ENCODE data around the gene ZBTB16. TPM values are rescaled to one million over a fixed set of nuclear protein-coding genes. Genes with fewer than 3 reads are reported as not detected.
A peak's percentile ranks its signal among the peaks of the same experiment; 100 is the strongest.

The ZBTB16 gene
- total and polyA plus RNA-seq, 8 donors, result 7.9 to 318 (median 55.3) TPM

DNA sequence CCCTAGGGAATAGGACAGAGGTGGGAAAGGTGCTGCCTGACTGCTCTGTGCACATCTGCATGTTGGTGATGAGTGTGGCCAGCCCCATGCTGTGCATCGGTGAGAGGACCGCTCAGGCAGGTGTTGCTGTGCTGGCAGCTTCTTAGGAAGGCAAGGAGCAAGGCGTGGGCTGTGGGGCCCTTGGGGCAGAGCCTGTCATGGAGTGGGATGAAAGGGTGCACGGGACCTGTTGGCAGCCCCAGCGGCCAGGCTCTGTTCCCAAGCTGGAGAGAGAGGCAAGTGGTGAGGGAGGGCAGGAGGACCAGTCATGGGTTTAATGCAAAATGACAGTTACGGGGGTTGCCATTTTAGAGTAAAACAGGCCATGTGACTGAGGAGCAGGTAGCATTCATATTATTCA, 78.3 kb downstream of the ZBTB16 start:
- no peak for DNase-seq
- Histone ChIP-seq H3K4me1 (peaks cover 74 to 100% (median 89%) of the 10 kb centered on the region in 4 donors), H3K27me3 (no peaks in the 10 kb centered on the region), H3K4me3 (no peak overlapping the region), H3K36me3 (peaks cover 8 to 29% (median 20%) of the 10 kb centered on the region in 4 donors), H3K27ac (peak overlapping the region in 3 of 5 donors; percentile 56 to 99 (median 95)), H3K9me3 (no peaks in the 10 kb centered on the region)
- TF ChIP-seq, protein P1, sequence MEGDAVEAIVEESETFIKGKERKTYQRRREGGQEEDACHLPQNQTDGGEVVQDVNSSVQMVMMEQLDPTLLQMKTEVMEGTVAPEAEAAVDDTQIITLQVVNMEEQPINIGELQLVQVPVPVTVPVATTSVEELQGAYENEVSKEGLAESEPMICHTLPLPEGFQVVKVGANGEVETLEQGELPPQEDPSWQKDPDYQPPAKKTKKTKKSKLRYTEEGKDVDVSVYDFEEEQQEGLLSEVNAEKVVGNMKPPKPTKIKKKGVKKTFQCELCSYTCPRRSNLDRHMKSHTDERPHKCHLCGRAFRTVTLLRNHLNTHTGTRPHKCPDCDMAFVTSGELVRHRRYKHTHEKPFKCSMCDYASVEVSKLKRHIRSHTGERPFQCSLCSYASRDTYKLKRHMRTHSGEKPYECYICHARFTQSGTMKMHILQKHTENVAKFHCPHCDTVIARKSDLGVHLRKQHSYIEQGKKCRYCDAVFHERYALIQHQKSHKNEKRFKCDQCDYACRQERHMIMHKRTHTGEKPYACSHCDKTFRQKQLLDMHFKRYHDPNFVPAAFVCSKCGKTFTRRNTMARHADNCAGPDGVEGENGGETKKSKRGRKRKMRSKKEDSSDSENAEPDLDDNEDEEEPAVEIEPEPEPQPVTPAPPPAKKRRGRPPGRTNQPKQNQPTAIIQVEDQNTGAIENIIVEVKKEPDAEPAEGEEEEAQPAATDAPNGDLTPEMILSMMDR (IDR thresholded peaks at IDR 0.05), result no peak
- no peak for TF ChIP-seq POLR2AphosphoS5 (IDR thresholded peaks at IDR 0.05)
- no peak for TF ChIP-seq EP300 (IDR thresholded peaks at IDR 0.05)
- TF ChIP-seq POLR2A (IDR thresholded peaks at IDR 0.05), result no peak
- intact Hi-C loops (cut with DNase I; ENCODE audit: low total_unique reads), result loop anchor here (10.0 kb wide), 1 partner anchor 53 kb away; no protein-coding TSS in a partner anchor
- 91 to 96% (median 94%) methylated on average over 6 of the region's 6 CpGs for WGBS, 5 donors

- DNase-seq, result no peak
- intact Hi-C loops (cut with DNase I; ENCODE audit: low total_unique reads), result loop anchor here (10.0 kb wide), 1 partner anchor 54 kb away; no protein-coding TSS in a partner anchor
- H3K36me3 ChIP-seq, result peaks cover 8 to 29% (median 24%) of the 10 kb centered on the region in 4 donors
- H3K4me1 ChIP-seq, result peaks cover 74 to 100% (median 87%) of the 10 kb centered on the region in 4 donors
- TF ChIP-seq, protein P1 (IDR thresholded peaks at IDR 0.05), result no peak
- TF ChIP-seq EP300 (IDR thresholded peaks at IDR 0.05) (no peak), POLR2AphosphoS5 (IDR thresholded peaks at IDR 0.05) (no peak), POLR2A (IDR thresholded peaks at IDR 0.05) (no peak)
- WGBS, 5 donors, result 91 to 100% (median 95%) methylated on average over 4 of the region's 4 CpGs
- H3K4me3 ChIP-seq, result peak overlapping the region in 1 of 4 donors; percentile 10
- H3K9me3 ChIP-seq, result no peaks in the 10 kb centered on the region
- no peaks in the 10 kb centered on the region for H3K27me3 ChIP-seq
- H3K27ac ChIP-seq, result peak overlapping the region in 4 of 5 donors; percentile 27 to 99 (median 83)
Observed at GRCh38 chr11:114138411-114138810, 78.9 kb downstream of the ZBTB16 start.

GRCh38 chr11:114140826-114141225, 81.3 kb downstream of the ZBTB16 start:
- TF ChIP-seq EP300 (IDR thresholded peaks at IDR 0.05), result no peak
- TF ChIP-seq POLR2AphosphoS5 (IDR thresholded peaks at IDR 0.05), result no peak
- TF ChIP-seq POLR2A (IDR thresholded peaks at IDR 0.05), result no peak
- TF ChIP-seq, protein P1 (IDR thresholded peaks at IDR 0.05), result no peak
- Histone ChIP-seq H3K27me3 (no peaks in the 10 kb centered on the region), H3K4me3 (no peak overlapping the region), H3K27ac (peak overlapping the region in 4 of 5 donors; percentile 68 to 99 (median 83)), H3K36me3 (peaks cover 8 to 29% (median 25%) of the 10 kb centered on the region in 4 donors), H3K9me3 (no peaks in the 10 kb centered on the region), H3K4me1 (peaks cover 72 to 100% (median 89%) of the 10 kb centered on the region in 4 donors)
- intact Hi-C loops (cut with DNase I; ENCODE audit: low total_unique reads), result no loop called here
- WGBS, 5 donors, result 85 to 98% (median 95%) methylated on average over 13 of the region's 13 CpGs
- DNase-seq, result no peak

GRCh38 chr11:114141863-114142580, 82.5 kb downstream of the ZBTB16 start:
- intact Hi-C loops (cut with DNase I; ENCODE audit: low total_unique reads), result no loop called here
- Histone ChIP-seq H3K9me3 (no peaks in the 10 kb centered on the region), H3K36me3 (peaks cover 8 to 29% (median 27%) of the 10 kb centered on the region in 4 donors), H3K27ac (peak overlapping the region in 4 of 5 donors; percentile 9 to 99 (median 72)), H3K4me1 (peaks cover 66 to 100% (median 87%) of the 10 kb centered on the region in 4 donors), H3K4me3 (no peak overlapping the region), H3K27me3 (no peaks in the 10 kb centered on the region)
- TF ChIP-seq EP300 (IDR thresholded peaks at IDR 0.05) (no peak), POLR2AphosphoS5 (IDR thresholded peaks at IDR 0.05) (no peak), POLR2A (IDR thresholded peaks at IDR 0.05) (no peak)
- TF ChIP-seq, protein P1 (IDR thresholded peaks at IDR 0.05), result no peak
- no peak for DNase-seq
- WGBS, 5 donors, result 73 to 85% (median 81%) methylated on average over 10 of the region's 10 CpGs

All from stomach (tissue), 9 donors.